Kidney glomerular epithelial cell (primary cell): ENCODE data around the gene MYH7.
"Not testable (repeated sequence)": the region's sequence is repeated elsewhere in the genome, so short reads cannot be mapped to it uniquely, and the experiment has no call there.

ENCODE experiments used
- DNase-seq: peaks from one replicate; lab custom pipeline; 2025; lab: John Stamatoyannopoulos, UW

The MYH7 gene

DNA sequence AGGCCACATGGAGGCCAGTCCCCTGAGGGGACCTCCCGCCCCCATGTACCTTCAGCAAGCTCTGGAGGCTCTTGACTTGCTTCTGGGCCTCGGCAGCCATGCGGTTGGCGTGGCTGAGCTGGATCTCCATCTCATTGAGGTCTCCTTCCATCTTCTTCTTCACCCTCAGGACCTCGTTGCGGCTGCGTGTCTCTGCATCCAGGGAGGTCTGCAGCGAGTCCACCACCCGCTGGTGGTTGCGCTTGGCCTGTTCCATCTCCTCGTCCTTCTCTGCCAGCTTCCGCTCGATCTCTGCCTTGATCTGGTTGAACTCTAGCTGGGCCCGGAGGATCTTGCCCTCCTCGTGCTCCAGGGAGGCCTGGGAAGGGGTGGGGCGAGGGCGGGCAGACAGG is 49.2 kb downstream of the MYH7 start:
- DNase-seq = not testable (repeated sequence)

DNA sequence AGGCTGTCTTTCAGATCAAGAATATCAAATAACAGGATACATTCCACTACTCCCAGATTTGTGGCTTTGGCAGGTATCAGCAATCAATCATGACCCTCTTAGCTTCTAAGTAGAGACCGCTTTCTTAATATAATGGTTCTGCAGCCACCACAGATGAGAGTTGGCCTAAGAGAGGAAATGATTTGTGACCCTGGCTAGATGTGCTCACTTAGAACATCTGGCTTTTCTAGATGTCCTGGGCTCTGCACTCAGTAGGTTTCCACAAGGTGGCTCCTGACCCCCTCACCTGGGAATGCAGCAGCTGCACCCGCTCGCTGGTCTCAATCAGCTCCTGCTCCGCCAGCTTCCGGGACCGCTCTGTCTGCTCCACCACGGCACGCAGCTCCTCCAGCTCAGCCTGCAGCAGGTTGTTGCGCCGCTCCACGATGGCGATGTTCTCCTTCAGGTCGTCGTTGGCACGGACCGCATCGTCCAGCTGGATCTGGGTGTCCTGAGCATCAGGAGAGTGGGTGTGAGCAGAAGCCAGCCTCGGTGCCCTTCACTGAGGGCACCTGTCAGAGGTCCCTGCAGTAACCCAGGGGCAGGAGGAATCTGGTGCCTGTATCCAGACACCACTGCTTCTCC is 49.7 kb downstream of the MYH7 start:
- no peak for DNase-seq

DNA sequence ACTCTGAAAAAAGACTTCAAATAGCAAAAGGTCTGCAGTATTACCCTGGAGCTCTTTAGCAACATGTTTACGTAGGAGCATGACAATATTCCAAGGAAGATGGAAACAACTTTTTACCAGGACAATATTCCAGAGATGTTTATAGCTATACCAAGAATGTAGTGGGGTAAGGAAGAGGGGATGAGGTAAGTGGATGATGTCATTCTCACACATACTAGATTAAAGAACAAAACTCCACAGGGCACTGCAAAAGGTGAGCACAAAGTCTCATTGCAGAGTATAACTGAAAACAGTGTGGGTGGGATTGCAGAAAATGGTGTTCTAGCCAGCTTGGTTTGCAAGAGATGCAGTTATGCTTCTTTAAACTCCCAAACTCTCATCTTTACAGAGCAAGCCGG is 50.2 kb downstream of the MYH7 start:
- no peak for DNase-seq

DNA sequence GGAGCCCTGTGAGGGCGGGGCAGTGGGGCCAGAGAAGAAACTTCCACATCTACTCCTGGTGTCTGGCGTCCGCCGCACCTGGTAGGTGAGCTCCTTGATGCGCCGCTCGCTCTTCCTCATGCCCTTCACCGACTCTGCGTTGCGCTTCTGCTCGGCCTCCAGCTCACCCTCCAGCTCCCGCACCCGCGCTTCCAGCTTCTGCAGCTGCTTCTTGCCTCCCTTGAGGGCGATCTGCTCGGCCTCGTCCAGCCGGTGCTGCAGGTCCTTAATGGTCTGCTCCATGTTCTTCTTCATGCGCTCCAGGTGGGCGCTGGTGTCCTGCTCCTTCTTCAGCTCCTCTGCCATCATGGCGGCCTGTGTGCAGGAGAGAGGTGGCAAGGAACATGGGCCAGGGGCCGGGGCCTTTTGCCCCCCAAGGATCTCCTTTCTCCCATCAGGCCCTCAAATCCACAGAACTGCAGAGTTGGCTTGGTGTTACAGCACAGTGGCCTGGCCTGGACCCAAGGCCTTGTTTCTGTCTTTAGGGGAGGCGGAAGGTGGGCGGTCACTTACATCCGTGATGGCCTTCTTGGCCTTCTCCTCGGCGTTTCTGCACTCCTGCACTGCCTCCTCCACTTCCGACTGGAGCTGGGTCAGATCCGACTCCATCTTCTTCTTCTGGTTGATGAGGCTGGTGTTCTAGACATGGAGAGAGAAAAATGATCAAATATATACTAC is 50.9 kb downstream of the MYH7 start:
- DNase-seq = no peak

DNA sequence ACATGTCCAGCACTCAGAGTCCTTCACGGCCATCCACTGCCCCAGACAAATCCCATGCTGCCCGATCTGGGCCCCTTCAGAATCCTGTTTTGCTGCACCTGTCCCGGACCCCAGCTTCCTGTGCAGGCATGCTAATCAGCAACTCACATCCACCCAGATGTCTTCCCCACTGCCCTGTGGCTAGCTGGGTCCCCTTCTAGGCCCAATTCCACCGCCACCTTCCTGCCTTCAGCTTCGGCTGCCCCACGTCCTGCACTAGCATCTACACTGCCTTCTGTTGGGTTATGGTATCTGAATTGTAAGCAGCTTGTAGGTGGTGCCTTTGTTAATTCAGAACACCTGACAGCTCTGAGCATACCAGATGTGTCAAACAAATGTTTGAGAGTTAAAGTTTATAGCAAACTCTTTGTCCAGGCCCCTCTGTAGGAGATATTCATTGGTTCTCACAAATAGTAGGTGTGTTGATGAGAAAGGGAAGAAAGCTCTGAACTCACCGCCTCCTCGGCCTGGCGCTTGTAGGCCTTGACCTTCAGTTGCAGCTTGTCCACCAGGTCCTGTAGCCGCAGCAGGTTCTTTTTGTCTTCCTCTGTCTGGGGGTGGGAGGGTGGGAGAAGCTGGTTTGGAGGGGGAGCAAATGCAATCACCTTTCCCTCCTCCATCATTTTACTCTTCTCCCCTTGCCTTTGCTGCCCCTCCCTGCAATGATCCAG is 52.6 kb downstream of the MYH7 start:
- DNase-seq = no peak

DNA sequence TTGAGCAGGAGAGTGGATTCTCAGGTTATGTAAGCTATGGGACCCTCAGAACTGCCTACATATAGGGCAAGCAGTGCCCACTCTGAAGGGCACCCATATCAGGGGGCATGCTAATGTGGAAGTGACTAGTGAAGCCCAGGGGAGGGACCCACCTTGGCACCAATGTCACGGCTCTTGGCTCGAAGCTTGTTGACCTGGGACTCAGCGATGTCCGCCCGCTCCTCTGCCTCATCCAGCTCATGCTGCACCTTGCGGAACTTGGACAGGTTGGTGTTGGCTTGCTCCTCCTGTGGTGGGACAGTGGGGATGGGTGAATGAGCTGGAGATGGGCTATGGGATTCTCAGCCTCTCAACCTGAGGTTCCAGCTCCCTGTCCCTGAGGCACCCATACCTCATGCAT is 53.2 kb downstream of the MYH7 start:
- no peak for DNase-seq

GRCh38 chr14:23381871-23382270 is 53.6 kb downstream of the MYH7 start:
- DNase-seq = no peak

DNA sequence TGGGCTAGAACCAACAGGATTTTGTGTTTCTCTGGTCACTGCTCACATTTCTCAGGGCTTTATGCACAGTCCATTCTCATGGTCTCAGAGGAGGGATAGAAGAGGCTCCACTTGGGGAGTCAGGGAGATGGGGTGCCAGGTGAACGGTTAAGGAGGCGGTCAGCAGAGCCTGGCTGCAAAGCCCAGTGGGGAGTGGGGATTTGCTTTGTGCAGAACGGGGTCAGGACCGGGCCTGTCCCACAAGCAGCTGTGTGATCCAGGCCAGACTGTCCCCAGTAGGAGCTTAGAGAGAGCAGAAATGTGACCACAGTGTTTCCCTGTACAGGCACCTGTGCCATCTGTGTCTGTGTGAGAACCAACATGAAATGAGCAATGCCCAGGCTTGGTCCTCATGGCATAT is 54.5 kb downstream of the MYH7 start:
- DNase-seq = no peak

- DNase-seq = no peak
Measured at GRCh38 chr14:23380197-23380914, 55.1 kb downstream of the MYH7 start.

GRCh38 chr14:23379366-23380196 is 55.9 kb downstream of the MYH7 start:
- DNase-seq = no peak

GRCh38 chr14:23378612-23379220 is 56.7 kb downstream of the MYH7 start:
- DNase-seq = no peak

DNA sequence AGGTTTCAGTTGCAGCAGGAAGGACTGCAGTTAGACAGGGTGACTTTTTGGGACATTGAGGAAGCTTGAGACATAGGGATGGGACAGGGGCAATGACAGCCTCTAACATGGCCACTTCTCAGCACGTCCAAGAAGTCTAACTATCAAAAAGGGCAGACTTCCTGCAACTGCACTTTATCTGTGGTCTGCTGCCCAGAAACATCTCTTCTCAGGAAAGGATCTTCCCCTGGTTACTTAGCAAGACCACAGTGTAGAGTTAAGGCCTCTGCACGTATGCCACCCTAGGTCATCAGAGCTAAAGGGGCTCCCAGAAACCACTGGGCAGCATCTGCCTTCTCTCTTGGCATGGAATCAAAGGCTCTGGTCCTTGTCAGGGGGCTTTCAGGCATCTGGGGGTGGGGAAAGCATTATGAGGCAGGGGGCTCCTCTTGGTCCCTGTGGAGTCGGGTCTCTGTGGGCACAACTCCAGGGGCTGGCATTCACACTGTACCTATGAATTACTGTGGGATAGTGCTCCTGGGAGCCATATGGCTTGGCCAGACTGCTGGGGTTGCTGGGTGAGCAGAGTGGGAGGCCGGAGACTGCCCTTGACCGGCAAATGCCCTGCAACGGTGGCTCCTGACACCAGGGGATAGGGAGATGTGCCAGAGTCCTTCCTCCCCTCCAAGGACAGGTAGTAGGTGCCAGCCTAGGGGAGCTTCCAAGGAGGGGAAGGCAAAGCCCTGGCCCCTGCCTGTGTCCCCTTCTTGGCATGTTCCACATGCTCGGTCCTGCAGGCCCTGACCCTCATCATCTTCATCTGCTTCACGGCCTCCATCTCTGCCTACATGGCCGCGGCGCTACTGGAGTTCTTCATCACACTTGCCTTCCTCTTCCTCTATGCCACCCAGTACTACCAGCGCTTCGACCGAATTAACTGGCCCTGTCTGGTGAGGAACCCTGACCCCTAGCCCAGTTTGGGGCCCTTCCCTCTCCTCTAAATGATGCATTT is 57.6 kb downstream of the MYH7 start:
- no peak for DNase-seq

- DNase-seq = no peak
Measured at GRCh38 chr14:23377198-23377550, 58.3 kb downstream of the MYH7 start.

- no peak for DNase-seq
Measured at GRCh38 chr14:23376482-23377197, 58.8 kb downstream of the MYH7 start, which contains the start of gene CMTM5. Gene CMTM5 (plus strand): TSS chr14:23377046. CDS start chr14:23377252, 206 bp downstream.

DNA sequence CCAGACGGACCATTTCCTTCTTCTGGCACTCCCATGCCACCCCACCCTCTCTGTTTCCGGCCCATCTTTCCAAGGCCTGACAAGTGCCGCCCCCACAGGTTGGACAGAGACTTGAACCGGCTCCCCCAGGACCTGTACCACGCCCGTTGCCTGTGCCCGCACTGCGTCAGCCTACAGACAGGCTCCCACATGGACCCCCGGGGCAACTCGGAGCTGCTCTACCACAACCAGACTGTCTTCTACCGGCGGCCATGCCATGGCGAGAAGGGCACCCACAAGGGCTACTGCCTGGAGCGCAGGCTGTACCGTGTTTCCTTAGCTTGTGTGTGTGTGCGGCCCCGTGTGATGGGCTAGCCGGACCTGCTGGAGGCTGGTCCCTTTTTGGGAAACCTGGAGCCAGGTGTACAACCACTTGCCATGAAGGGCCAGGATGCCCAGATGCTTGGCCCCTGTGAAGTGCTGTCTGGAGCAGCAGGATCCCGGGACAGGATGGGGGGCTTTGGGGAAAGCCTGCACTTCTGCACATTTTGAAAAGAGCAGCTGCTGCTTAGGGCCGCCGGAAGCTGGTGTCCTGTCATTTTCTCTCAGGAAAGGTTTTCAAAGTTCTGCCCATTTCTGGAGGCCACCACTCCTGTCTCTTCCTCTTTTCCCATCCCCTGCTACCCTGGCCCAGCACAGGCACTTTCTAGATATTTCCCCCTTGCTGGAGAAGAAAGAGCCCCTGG is 59.8 kb downstream of the MYH7 start:
- DNase-seq = no peak

- no peak for DNase-seq
Measured at GRCh38 chr14:23373041-23373440, 62.4 kb downstream of the MYH7 start.

DNA sequence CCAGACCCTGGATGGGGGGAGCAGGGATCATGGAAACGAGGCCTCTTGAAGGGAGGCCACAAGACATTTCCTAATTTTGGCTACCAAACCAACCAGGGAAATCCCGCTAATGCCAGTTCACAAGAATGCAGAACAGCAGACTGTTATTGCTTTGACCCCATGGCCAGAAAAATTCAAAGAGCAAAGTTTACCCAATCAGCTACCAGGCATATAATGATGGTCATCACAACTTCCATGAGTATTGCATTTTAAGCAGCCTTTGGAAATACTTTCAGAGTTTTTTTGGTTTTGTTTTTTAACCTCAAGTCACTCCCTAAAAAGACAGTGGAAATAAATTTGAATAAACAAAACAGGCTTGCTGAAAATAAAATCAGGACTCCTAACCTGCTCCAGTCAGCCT is 63.0 kb downstream of the MYH7 start, which contains the start of gene IL25:
TSS of gene IL25 (plus strand) at position 301 of the 400 bp plus-strand sequence.
- no peak for DNase-seq

GRCh38 chr14:23371865-23372264 is 63.6 kb downstream of the MYH7 start:
- DNase-seq = no peak

- no peak for DNase-seq
Measured at GRCh38 chr14:23370221-23370620, 65.2 kb downstream of the MYH7 start.
